SK-N-SH (cell line): ENCODE data around the gene SMIM36. TPM values are rescaled to one million over a fixed set of nuclear protein-coding genes. Genes with fewer than 3 reads are reported as not detected.

Source experiments
- CTCF ChIA-PET: fragments of 300-600, 350-600 bp; formaldehyde crosslinking; extraction: SDS; loops from one replicate; lab custom pipeline; 2021; lab: Yijun Ruan, JAX
- POLR2A ChIA-PET: fragments of 350-600 bp; sonication (Branson Sonifier 250); formaldehyde crosslinking; extraction: SDS; loops from one replicate; lab custom pipeline; 2020; ENCODE audit warnings: antibody characterized with exemption, inconsistent platforms; lab: Yijun Ruan, JAX
- DNase-seq: peaks from one replicate; pipeline ENCODE4 v3.0.0; 2012
- H2AFZ ChIP-seq: fragments of 200-600 bp; sonication (generic); 2 replicates; pipeline ENCODE4 v1.8.1; 2016; ENCODE audit warnings: antibody characterized with exemption, mild to moderate bottlenecking, low read depth
- H3F3A ChIP-seq: fragments of 200-600 bp; sonication (generic); replicated peaks from 2 replicates; pipeline ENCODE3; 2016; ENCODE audit warnings: antibody characterized with exemption, mild to moderate bottlenecking; ENCODE audit not compliant: insufficient read depth
- H3K27ac ChIP-seq, 2 experiments: fragments of 200-500 bp in 1 of 2; fragments of 200-600 bp in 1 of 2; sonication (Bioruptor generic) in 1 of 2; sonication (generic), shearing (Covaris generic) in 1 of 2; 2 replicates each; pipeline versions ENCODE4 v1.5.1 to v1.6.1; 2014 to 2016; ENCODE audit warnings: low read depth in 2 of 2, inconsistent platforms in 1 of 2, low read length in 1 of 2, mild to moderate bottlenecking in 1 of 2, mixed read lengths in 1 of 2
- H3K27me3 ChIP-seq: fragments of 200-600 bp; sonication (generic), shearing (Covaris generic); 2 replicates; pipeline ENCODE4 v1.6.1; 2016; ENCODE audit warnings: mixed run types; ENCODE audit not compliant: insufficient read depth
- H3K36me3 ChIP-seq, 2 experiments: fragments of 200-500 bp in 1 of 2; fragments of 200-600 bp in 1 of 2; sonication (Bioruptor generic) in 1 of 2; sonication (generic) in 1 of 2; replicated peaks in 1 of 2; 2 replicates each; pipeline versions ENCODE3 to v1.5.1; 2014 to 2016; ENCODE audit warnings: low read length in 1 of 2, mild to moderate bottlenecking in 1 of 2; ENCODE audit not compliant: insufficient read depth in 2 of 2, control insufficient read depth in 1 of 2
- H3K4me1 ChIP-seq, 2 experiments: fragments of 200-500 bp in 1 of 2; fragments of 200-600 bp in 1 of 2; sonication (Bioruptor generic) in 1 of 2; sonication (generic), shearing (Covaris generic) in 1 of 2; 2 replicates each; pipeline versions ENCODE4 v1.5.1 to v1.6.1; 2014 to 2016; ENCODE audit warnings: low read depth in 1 of 2, low read length in 1 of 2, mixed run types in 1 of 2; ENCODE audit not compliant: insufficient read depth in 2 of 2, control insufficient read depth in 1 of 2
- H3K4me2 ChIP-seq: fragments of 200-600 bp; sonication (generic), shearing (Covaris generic); 2 replicates; pipeline ENCODE4 v1.6.1; 2017; ENCODE audit warnings: mixed run types
- H3K4me3 ChIP-seq, 2 experiments: fragments of 200-500 bp in 1 of 2; fragments of 200-600 bp in 1 of 2; sonication (Bioruptor generic) in 1 of 2; sonication (generic), shearing (Covaris generic) in 1 of 2; 2 replicates each; pipeline versions ENCODE4 v1.5.1 to v1.8.1; 2014 to 2016; ENCODE audit warnings: low read depth in 2 of 2, inconsistent platforms in 1 of 2, low read length in 1 of 2, mild to moderate bottlenecking in 1 of 2, mixed read lengths in 1 of 2, moderate library complexity in 1 of 2
- H3K79me2 ChIP-seq: fragments of 200-600 bp; sonication (generic); 2 replicates; pipeline ENCODE4 v1.8.1; 2017; ENCODE audit warnings: mild to moderate bottlenecking; ENCODE audit not compliant: insufficient read depth
- H3K9ac ChIP-seq: fragments of 200-600 bp; sonication (generic); 2 replicates; pipeline ENCODE4 v1.6.1; 2017; ENCODE audit warnings: mixed run types
- H3K9me2 ChIP-seq: fragments of 200-600 bp; sonication (generic); 2 replicates; pipeline ENCODE4 v1.6.1; 2017; ENCODE audit warnings: mixed run types
- H3K9me3 ChIP-seq: fragments of 200-600 bp; sonication (generic); 2 replicates; pipeline ENCODE4 v1.6.1; 2017; ENCODE audit warnings: mixed run types, mild to moderate bottlenecking, moderate library complexity
- H4K20me1 ChIP-seq: fragments of 200-600 bp; sonication (generic); 2 replicates; pipeline ENCODE4 v1.6.1; 2017; ENCODE audit warnings: mild to moderate bottlenecking, mixed run types; ENCODE audit not compliant: insufficient read depth
- ELF1 ChIP-seq: IDR thresholded peaks from 2 replicates; pipeline ENCODE4 v1.4.0; 2012
- EZH2phosphoT487 ChIP-seq: fragments of 200-600 bp; sonication (generic); IDR thresholded peaks from 2 replicates; pipeline ENCODE4 v1.6.1; 2017; ENCODE audit warnings: low read depth, mixed run types, mild to moderate bottlenecking, antibody characterized with exemption, moderate library complexity, borderline replicate concordance
- FOSL2 ChIP-seq: IDR thresholded peaks from 2 replicates; pipeline ENCODE4 v1.4.0; 2012; ENCODE audit warnings: low read depth, mild to moderate bottlenecking, moderate library complexity, borderline replicate concordance
- FOXJ3 ChIP-seq: sonication (generic); formaldehyde crosslinking; IDR thresholded peaks from 2 replicates; pipeline ENCODE4 v1.5.1; 2020; ENCODE audit warnings: mild to moderate bottlenecking, missing genetic modification reagents
- GABPA ChIP-seq: IDR thresholded peaks from 2 replicates; pipeline ENCODE4 v1.4.0; 2012; ENCODE audit warnings: low read depth, mild to moderate bottlenecking
- GATA2 ChIP-seq: sonication (generic); formaldehyde crosslinking; IDR thresholded peaks from 2 replicates; pipeline ENCODE4 v1.5.0; 2020; ENCODE audit warnings: mild to moderate bottlenecking, missing genetic modification reagents
- IRF3 ChIP-seq: fragments of 150-350 bp; IDR thresholded peaks from 2 replicates; pipeline ENCODE4 v1.6.1; 2016; ENCODE audit warnings: mild to moderate bottlenecking, low read depth, low read length
- MEF2A ChIP-seq: IDR thresholded peaks from 2 replicates; pipeline ENCODE4 v1.4.0; 2012; ENCODE audit warnings: low read depth, borderline replicate concordance
- REST ChIP-seq: IDR thresholded peaks from 2 replicates; pipeline ENCODE4 v1.6.1; 2012; ENCODE audit warnings: mild to moderate bottlenecking, low read depth, low read length, moderate library complexity
- RFX5 ChIP-seq: IDR thresholded peaks from 2 replicates; pipeline ENCODE4 v1.6.1; 2012; ENCODE audit warnings: mild to moderate bottlenecking, improper control_type of control experiment, low read length
- SMC3 ChIP-seq: IDR thresholded peaks from 2 replicates; pipeline ENCODE4 v1.6.1; 2012; ENCODE audit warnings: low read depth, low read length, improper control_type of control experiment
- TAF1 ChIP-seq: IDR thresholded peaks from 2 replicates; pipeline ENCODE4 v1.6.1; 2012; ENCODE audit warnings: low read depth, mild to moderate bottlenecking, low read length, moderate library complexity, borderline replicate concordance
- ZBTB33 ChIP-seq: IDR thresholded peaks from 2 replicates; pipeline ENCODE4 v1.4.0; 2012; ENCODE audit warnings: low read depth, borderline replicate concordance
- WGBS: methylation state at CpG from one replicate; pipeline ENCODE4 v1.1.6; 2017; ENCODE audit warnings: low lambda C conversion rate; 5-methylcytosine and 5-hydroxymethylcytosine counted together
- polyA plus RNA-seq, 3 experiments: library from polyadenylated mRNA; depleted of rRNA; stranded (reverse); fragments of >200 nt; gene quantifications; 2 replicates each; pipeline ENCODE4 v1.2.3, GENCODE V29; 2012

SMIM36 gene
- polyA plus RNA-seq, 1 of the 3 experiments (the other 2 are of a cell fraction) = not detected

GRCh38 chr17:55546481-55546880 is 35.2 kb upstream of the SMIM36 start:
- H4K20me1 ChIP-seq = no peaks in the 10 kb centered on the region
- H3K36me3 ChIP-seq = no peaks in the 10 kb centered on the region
- DNase-seq = no peak
- TF ChIP-seq FOXJ3 (CRISPR knock-in tag) (no peak), FOSL2 (no peak), TAF1 (no peak), GABPA (no peak), RFX5 (no peak), ZBTB33 (no peak), REST (no peak), IRF3 (no peak), SMC3 (no peak), ELF1 (no peak), EZH2phosphoT487 (no peak), GATA2 (CRISPR knock-in tag) (no peak), MEF2A (no peak)
- TF ChIP-seq, all 33 proteins: peak for 0
- Histone ChIP-seq H3K27ac (no peak overlapping the region), H3K4me3 (no peak overlapping the region), H2AFZ (no peak overlapping the region), H3K4me2 (no peak overlapping the region), H3K79me2 (no peaks in the 10 kb centered on the region), H3K9me3 (no peaks in the 10 kb centered on the region), H3K9me2 (no peaks in the 10 kb centered on the region), H3K4me1 (no peaks in the 10 kb centered on the region), H3K9ac (no peak overlapping the region), H3F3A (no peaks in the 10 kb centered on the region), H3K27me3 (no peaks in the 10 kb centered on the region)
- CTCF ChIA-PET = interaction anchor here (1.0 kb wide), 1 partner anchor 224 kb away, joined by 4 read pairs; no protein-coding TSS in a partner anchor
- WGBS = 94% methylated on average over 2 of the region's 2 CpGs
- POLR2A ChIA-PET = no interaction called here
